Sigmoid colon (tissue), 7 donors: ENCODE results near the gene MMS19. TPM values are rescaled to one million over a fixed set of nuclear protein-coding genes. Genes with fewer than 3 reads are reported as not detected.

ENCODE experiments used
- DNase-seq: peaks from one replicate; pipeline ENCODE4 v3.0.0-alpha.2; 2019
- H3K27ac ChIP-seq, 4 donors: fragments of 200-600 bp; sonication (generic); one replicate each; pipeline ENCODE4 v1.5.1; 2016 to 2019; ENCODE audit warnings: mild to moderate bottlenecking in 1 of 4
- H3K27me3 ChIP-seq, 3 donors: fragments of 200-600 bp; sonication (generic); one replicate each; pipeline ENCODE4 v1.5.1; 2019; ENCODE audit warnings: mild to moderate bottlenecking in 1 of 3
- H3K36me3 ChIP-seq, 4 donors: fragments of 200-600 bp; sonication (generic); one replicate each; pipeline ENCODE4 v1.5.1; 2016 to 2019
- H3K4me1 ChIP-seq, 4 donors: fragments of 200-600 bp; sonication (generic); one replicate each; pipeline ENCODE4 v1.5.1; 2017 to 2019
- H3K4me3 ChIP-seq, 4 donors: fragments of 200-600 bp; sonication (generic); one replicate each; pipeline ENCODE4 v1.5.1; 2017 to 2019; ENCODE audit warnings: mild to moderate bottlenecking in 2 of 4, moderate library complexity in 1 of 4
- H3K9me3 ChIP-seq, 4 donors: fragments of 200-600 bp in 3 of 4; sonication (generic) in 3 of 4; one replicate each; pipeline versions ENCODE4 v1.5.1 to v1.6.1; 2013 to 2019
- EP300 ChIP-seq, 4 donors: sonication (generic); formaldehyde crosslinking; IDR thresholded peaks; one replicate each; pipeline ENCODE4 v1.6.1; 2017; ENCODE audit warnings: antibody characterized with exemption in 4 of 4
- POLR2A ChIP-seq, 2 donors: fragments of 450-650 bp; IDR thresholded peaks; one replicate each; pipeline ENCODE4 v1.6.1; 2016; ENCODE audit warnings: antibody characterized with exemption in 2 of 2, mild to moderate bottlenecking in 2 of 2, moderate library complexity in 2 of 2
- POLR2AphosphoS5 ChIP-seq, 4 donors: sonication (generic); formaldehyde crosslinking; IDR thresholded peaks; one replicate each; pipeline ENCODE4 v1.6.1; 2017; ENCODE audit warnings: antibody characterized with exemption in 4 of 4
- WGBS, 2 donors: extraction: QIAGEN DNeasy Blood & Tissue Kit; methylation state at CpG; one replicate each; pipeline ENCODE4 v1.1.7; 2013; 5-methylcytosine and 5-hydroxymethylcytosine counted together
- intact Hi-C: fragments of 100-400 bp; cut with DNase I; formaldehyde crosslinking; loops from one replicate; pipeline ENCODE4 v1.15.1; 2023
- polyA plus RNA-seq, 3 donors: library from polyadenylated mRNA; stranded (reverse); fragments of 200-250 nt; gene quantifications; one replicate each; pipeline ENCODE4 v1.2.3, GENCODE V29; 2013
- total RNA-seq, 4 donors: library from RNA; depleted of rRNA; stranded (reverse); fragments of >200 nt; gene quantifications; one replicate each; pipeline ENCODE4 v1.1.0, GENCODE V29; 2016
- TF ChIP-seq, protein P1 (sequence below), 4 experiments: fragments of 450-650 bp in 3 of 4; fragments of 200-600 bp in 1 of 4; IDR thresholded peaks; one replicate each; pipeline ENCODE4 v1.5.1; 2016 to 2019; ENCODE audit warnings: antibody characterized with exemption in 4 of 4, mild to moderate bottlenecking in 3 of 4, moderate library complexity in 2 of 4
- donor health status: healthy with polysubstance abuse.
- donor health status: Bipolar disorder and iron deficiency.
- donor health status: healthy.

MMS19 gene
- total and polyA plus RNA-seq, 7 donors = 29.4 to 79.8 (median 48.9) TPM

DNA sequence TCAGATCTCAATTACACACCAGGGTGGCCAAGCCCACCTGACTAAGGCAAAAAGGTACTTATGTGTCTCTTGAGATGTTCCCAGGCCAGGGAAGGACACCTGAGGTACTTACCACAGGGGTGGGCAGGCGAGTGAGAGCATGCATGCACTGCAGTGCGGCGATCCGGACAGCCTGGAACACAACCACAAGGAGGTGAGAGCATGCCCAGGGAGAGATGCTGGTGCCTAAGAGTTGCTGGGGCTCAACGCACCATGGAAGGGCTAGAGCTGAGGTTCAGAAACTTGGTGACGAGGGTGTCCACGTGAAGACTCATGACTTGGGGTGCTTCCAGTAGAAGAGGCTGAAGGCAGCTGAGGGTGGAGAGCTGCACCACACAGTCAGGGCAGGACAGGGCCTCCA lies 39.1 kb downstream of the MMS19 start:
- intact Hi-C loops = no loop called here
- H3K27me3 ChIP-seq = no peaks in the 10 kb centered on the region
- TF ChIP-seq EP300 (IDR thresholded peaks at IDR 0.05) (no peak), POLR2AphosphoS5 (IDR thresholded peaks at IDR 0.05) (no peak), POLR2A (IDR thresholded peaks at IDR 0.05) (no peak)
- TF ChIP-seq, protein P1, sequence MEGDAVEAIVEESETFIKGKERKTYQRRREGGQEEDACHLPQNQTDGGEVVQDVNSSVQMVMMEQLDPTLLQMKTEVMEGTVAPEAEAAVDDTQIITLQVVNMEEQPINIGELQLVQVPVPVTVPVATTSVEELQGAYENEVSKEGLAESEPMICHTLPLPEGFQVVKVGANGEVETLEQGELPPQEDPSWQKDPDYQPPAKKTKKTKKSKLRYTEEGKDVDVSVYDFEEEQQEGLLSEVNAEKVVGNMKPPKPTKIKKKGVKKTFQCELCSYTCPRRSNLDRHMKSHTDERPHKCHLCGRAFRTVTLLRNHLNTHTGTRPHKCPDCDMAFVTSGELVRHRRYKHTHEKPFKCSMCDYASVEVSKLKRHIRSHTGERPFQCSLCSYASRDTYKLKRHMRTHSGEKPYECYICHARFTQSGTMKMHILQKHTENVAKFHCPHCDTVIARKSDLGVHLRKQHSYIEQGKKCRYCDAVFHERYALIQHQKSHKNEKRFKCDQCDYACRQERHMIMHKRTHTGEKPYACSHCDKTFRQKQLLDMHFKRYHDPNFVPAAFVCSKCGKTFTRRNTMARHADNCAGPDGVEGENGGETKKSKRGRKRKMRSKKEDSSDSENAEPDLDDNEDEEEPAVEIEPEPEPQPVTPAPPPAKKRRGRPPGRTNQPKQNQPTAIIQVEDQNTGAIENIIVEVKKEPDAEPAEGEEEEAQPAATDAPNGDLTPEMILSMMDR (IDR thresholded peaks at IDR 0.05) = no peak
- no peak overlapping the region for H3K4me3 ChIP-seq
- no peak for DNase-seq
- peaks cover 0 to 9% (median 5%) of the 10 kb centered on the region in 4 donors for H3K4me1 ChIP-seq
- H3K36me3 ChIP-seq = peaks cover 41 to 94% (median 67%) of the 10 kb centered on the region in 4 donors
- H3K27ac ChIP-seq = no peak overlapping the region
- H3K9me3 ChIP-seq = no peaks in the 10 kb centered on the region
- WGBS, 2 donors = 93 to 95% methylated on average over 7 of the region's 7 CpGs

DNA sequence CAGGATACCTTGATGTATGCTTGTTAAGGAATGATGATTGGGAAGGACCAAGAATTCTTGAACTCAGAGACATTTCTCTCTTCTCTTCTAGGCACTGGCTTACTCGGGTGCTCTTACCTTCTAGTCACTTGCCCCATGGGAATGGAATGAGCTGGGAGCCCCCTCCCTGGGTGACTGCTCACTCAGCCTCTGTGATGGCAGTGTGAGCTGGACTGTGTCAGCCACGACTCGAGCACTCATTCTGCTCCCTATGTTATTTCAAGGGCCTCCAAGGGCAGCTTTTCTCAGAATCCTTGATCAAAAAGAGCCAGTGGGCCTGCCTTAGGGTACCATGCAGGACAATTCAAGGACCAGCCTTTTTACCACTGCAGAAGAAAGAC lies 41.5 kb downstream of the MMS19 start:
- Histone ChIP-seq H3K36me3 (peaks cover 34 to 92% (median 56%) of the 10 kb centered on the region in 4 donors), H3K4me1 (peaks cover 0 to 9% (median 5%) of the 10 kb centered on the region in 4 donors), H3K4me3 (no peak overlapping the region), H3K9me3 (no peaks in the 10 kb centered on the region), H3K27me3 (no peaks in the 10 kb centered on the region), H3K27ac (no peak overlapping the region)
- intact Hi-C loops = no loop called here
- 75 to 85% methylated on average over 3 of the region's 3 CpGs for WGBS, 2 donors
- no peak for DNase-seq
- no peak for TF ChIP-seq POLR2A (IDR thresholded peaks at IDR 0.05)
- TF ChIP-seq EP300 (IDR thresholded peaks at IDR 0.05) = no peak
- TF ChIP-seq POLR2AphosphoS5 (IDR thresholded peaks at IDR 0.05) = no peak
- TF ChIP-seq, protein P1 (IDR thresholded peaks at IDR 0.05) = no peak

DNA sequence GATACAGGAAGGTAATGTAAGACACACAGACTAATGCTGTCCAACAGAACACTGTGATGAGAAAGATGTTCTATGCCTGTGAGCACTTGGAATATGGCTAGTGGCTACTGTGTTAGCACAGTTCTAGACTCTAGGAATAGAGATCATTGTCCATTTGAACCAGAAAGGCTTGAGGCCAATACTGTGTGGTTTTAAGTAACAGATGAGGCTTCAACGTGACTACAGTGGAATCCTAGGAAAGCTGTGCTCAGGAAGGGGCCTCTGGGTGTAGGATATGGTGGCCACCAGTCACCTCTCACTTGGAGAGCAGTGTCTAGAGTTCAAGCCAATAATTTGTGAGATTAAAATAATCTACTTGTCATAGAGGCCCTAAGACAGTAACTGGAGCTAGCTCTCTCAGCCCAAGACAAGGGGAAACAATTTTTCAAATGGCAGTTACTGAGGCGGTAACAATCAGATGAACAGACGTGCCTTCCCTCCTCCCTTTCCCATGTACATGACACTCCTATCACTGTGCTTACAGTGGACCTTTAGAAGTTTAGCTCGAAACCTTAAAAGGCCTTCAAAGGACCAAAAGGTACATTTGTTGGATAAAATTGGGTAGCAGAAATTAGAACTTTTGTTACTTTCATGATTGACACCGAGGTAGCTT lies 42.1 kb downstream of the MMS19 start:
- H3K27ac ChIP-seq = no peak overlapping the region

DNA sequence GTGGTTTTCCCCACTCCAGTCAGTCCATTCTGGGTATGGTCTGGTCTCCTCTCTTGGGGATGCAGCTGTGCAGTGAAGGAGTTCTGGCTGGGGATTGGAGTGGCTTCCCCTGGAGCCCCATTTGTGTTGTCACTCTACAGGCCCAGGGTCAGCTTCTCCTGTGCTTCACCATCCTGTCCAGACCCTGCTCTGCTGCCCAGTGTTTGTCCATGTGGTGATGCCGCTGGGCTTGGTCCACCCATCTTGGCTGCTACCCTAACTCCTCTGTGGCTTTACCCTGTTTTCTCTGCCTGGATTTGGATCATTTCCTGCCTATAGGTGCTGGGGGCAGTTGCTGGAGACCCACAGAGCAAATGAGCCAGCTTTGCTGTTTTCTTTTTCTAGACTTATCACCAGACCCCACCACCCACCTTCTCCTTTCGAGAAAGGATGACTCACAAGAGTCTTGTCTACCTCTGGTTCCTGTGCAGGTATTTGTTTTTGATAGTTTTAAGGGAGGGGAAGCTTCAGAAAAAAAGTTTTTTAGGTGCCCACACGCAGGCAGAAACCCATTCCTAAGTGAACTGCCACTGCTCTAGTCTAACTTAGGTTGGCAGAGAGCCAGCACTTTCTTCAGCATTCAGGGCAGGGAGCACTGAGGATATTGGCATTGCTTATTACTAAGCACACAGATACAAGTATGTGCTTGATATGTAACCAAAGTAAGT lies 43.7 kb downstream of the MMS19 start:
- H3K9me3 ChIP-seq = no peaks in the 10 kb centered on the region
- intact Hi-C loops = no loop called here
- H3K36me3 ChIP-seq = peaks cover 17 to 78% (median 37%) of the 10 kb centered on the region in 4 donors
- DNase-seq = no peak
- no peak for TF ChIP-seq POLR2A (IDR thresholded peaks at IDR 0.05)
- no peak for TF ChIP-seq POLR2AphosphoS5 (IDR thresholded peaks at IDR 0.05)
- TF ChIP-seq, protein P1 (IDR thresholded peaks at IDR 0.05) = no peak
- H3K4me3 ChIP-seq = no peak overlapping the region
- H3K27ac ChIP-seq = no peak overlapping the region
- peaks cover 0 to 9% (median 5%) of the 10 kb centered on the region in 4 donors for H3K4me1 ChIP-seq
- WGBS, 2 donors = 74 to 76% methylated on average over 3 of the region's 3 CpGs
- H3K27me3 ChIP-seq = no peaks in the 10 kb centered on the region

More for the DNA sequence above, 42.1 kb downstream of the MMS19 start:
- 66 to 75% methylated on average over 5 of the region's 5 CpGs for WGBS, 2 donors
- peaks cover 29 to 92% (median 51%) of the 10 kb centered on the region in 4 donors for H3K36me3 ChIP-seq
- H3K27me3 ChIP-seq = no peaks in the 10 kb centered on the region
- no peak for DNase-seq
- intact Hi-C loops = no loop called here
- peaks cover 0 to 9% (median 5%) of the 10 kb centered on the region in 4 donors for H3K4me1 ChIP-seq
- H3K4me3 ChIP-seq = no peak overlapping the region
- TF ChIP-seq POLR2AphosphoS5 (IDR thresholded peaks at IDR 0.05) (no peak), POLR2A (IDR thresholded peaks at IDR 0.05) (no peak), EP300 (IDR thresholded peaks at IDR 0.05) (no peak)
- TF ChIP-seq, protein P1 (IDR thresholded peaks at IDR 0.05) = no peak
- no peaks in the 10 kb centered on the region for H3K9me3 ChIP-seq
